Measurements from ENCODE around the gene KIR2DL4. TPM values are rescaled to one million over a fixed set of nuclear protein-coding genes. Genes with fewer than 3 reads are reported as not detected.
"Not testable (repeated sequence)": the region's sequence is repeated elsewhere in the genome, so short reads cannot be mapped to it uniquely, and the experiment has no call there.

Gene KIR2DL4
- total RNA-seq, 1 experiment from 2014 or later, result not detected

GRCh38 chr19:54850061-54850640, 46.7 kb downstream of the KIR2DL4 start, which contains the start of gene KIR3DL2:
KIR3DL2 (plus strand) TSS chr19:54850443; CDS start chr19:54850476, 33 bp downstream.
- intact Hi-C loops (cut with micrococcal nuclease), result loop anchor here (10.0 kb wide), 1 partner anchor 75 kb away; no protein-coding TSS in a partner anchor
- CTCF ChIA-PET; H3K9ac ChIP-seq (ENCODE audit: low read length): not testable (repeated sequence)

DNA sequence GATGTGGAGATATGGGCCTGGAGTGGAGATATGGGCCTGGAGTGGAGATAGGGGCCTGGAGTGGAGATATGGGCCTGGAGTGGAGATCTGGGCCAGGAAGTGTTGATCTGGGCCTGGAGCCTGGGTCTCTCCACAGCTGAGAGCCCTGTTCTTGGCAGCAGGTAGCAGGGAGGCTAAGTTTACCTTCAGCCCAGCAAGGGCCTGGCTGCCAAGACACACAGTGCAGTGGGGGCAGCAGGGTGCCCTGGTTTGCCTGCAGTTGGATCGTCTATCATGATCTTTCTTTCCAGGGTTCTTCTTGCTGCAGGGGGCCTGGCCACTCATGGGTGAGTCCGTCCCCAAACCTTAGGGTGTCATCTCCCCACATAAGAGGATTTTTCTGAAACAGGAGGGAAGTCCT, 47.5 kb downstream of the KIR2DL4 start:
- H3K79me2 ChIP-seq (ENCODE audit: insufficient read depth, low read length), result no peaks in the 10 kb centered on the region
- RAD21 ChIA-PET (ENCODE audit: low non-redundant PET in 1 of 2, low total read pairs in 2 of 2, uncharacterized antibody in 2 of 2, unreplicated experiment in 2 of 2), result no interaction called here
- ATAC-seq (no peak), DNase-seq (ENCODE audit: low read depth, low spot score) (no peak)
- no peak overlapping the region for H3K4me3 ChIP-seq (replicated peaks in 1 of 2; ENCODE audit: low read depth in 1 of 2, low read length in 2 of 2)
- no peaks in the 10 kb centered on the region for H3K9me2 ChIP-seq (ENCODE audit: insufficient read depth)
- no peak for TF ChIP-seq SIN3A (IDR thresholded peaks at IDR 0.05; ENCODE audit: low read depth)
- TF ChIP-seq, protein P1, sequence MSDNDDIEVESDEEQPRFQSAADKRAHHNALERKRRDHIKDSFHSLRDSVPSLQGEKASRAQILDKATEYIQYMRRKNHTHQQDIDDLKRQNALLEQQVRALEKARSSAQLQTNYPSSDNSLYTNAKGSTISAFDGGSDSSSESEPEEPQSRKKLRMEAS (IDR thresholded peaks at IDR 0.05), result no peak
- no peak for TF ChIP-seq ZBTB33 (IDR thresholded peaks at IDR 0.05; ENCODE audit: extremely low read depth, insufficient replicate concordance, low read length)
- TF ChIP-seq ZFX (IDR thresholded peaks at IDR 0.05), result no peak
- TF ChIP-seq POLR2A (IDR thresholded peaks at IDR 0.05; ENCODE audit: borderline replicate concordance, extremely low read depth, insufficient read depth, insufficient read length), result no peak
- TF ChIP-seq YY1 (IDR thresholded peaks at IDR 0.05; ENCODE audit: extremely low read depth, insufficient replicate concordance, low read depth, low read length), result no peak
- TF ChIP-seq ELF1 (IDR thresholded peaks at IDR 0.05; ENCODE audit: borderline replicate concordance, low read depth), result no peak
- TF ChIP-seq ZNF274 (IDR thresholded peaks at IDR 0.05; ENCODE audit: low read depth, low read length), result no peak
- TF ChIP-seq CEBPB (IDR thresholded peaks at IDR 0.05; ENCODE audit: low read depth), result no peak
- no peak for TF ChIP-seq TCF7L2 (IDR thresholded peaks at IDR 0.05; ENCODE audit: borderline replicate concordance, extremely low read depth, insufficient read depth, insufficient read length)
- no peak for TF ChIP-seq EGR1 (IDR thresholded peaks at IDR 0.05; ENCODE audit: low read depth)
- TF ChIP-seq SRF (IDR thresholded peaks at IDR 0.05; ENCODE audit: low read depth), result no peak
- no peak for TF ChIP-seq POLR2AphosphoS5 (IDR thresholded peaks at IDR 0.05; ENCODE audit: low read depth, low read length)
- CTCF ChIA-PET, result no interaction called here
- no peaks in the 10 kb centered on the region for H4K20me1 ChIP-seq (ENCODE audit: insufficient read depth)
- intact Hi-C loops (cut with micrococcal nuclease), result loop anchor here (10.0 kb wide), 1 partner anchor 76 kb away; no protein-coding TSS in a partner anchor
- POLR2A ChIA-PET, result no interaction called here
- H3K27me3 ChIP-seq (ENCODE audit: insufficient read depth, low read length), result peaks cover 3% of the 10 kb centered on the region
- H3K4me2 ChIP-seq (ENCODE audit: low read length), result no peak overlapping the region
- no peak overlapping the region for H3K27ac ChIP-seq (ENCODE audit: low read depth, low read length)
- no peaks in the 10 kb centered on the region for H3K36me3 ChIP-seq (ENCODE audit: control insufficient read depth in 1 of 2, insufficient read depth in 2 of 2, low read length in 2 of 2)
- no peak overlapping the region for H3K9ac ChIP-seq (ENCODE audit: low read length)
- BruUV-seq (replicated peaks), result no TSS peak
- H3K9me3 ChIP-seq (ENCODE audit: control insufficient read depth in 1 of 2, insufficient read depth in 1 of 2, low read depth in 1 of 2, low read length in 2 of 2), result no peaks in the 10 kb centered on the region
- H3K4me1 ChIP-seq (ENCODE audit: control insufficient read depth in 1 of 2, insufficient read depth in 2 of 2, low read length in 2 of 2), result no peaks in the 10 kb centered on the region
- no peak overlapping the region for H2AFZ ChIP-seq (ENCODE audit: low read depth, low read length, poor library complexity, severe bottlenecking)

More at GRCh38 chr19:54850061-54850640, 46.7 kb downstream of the KIR2DL4 start, which contains the start of gene KIR3DL2:
- H3K9me2 ChIP-seq (ENCODE audit: insufficient read depth); H3K4me1 ChIP-seq (ENCODE audit: control insufficient read depth in 1 of 2, insufficient read depth in 2 of 2, low read length in 2 of 2); H3K79me2 ChIP-seq (ENCODE audit: insufficient read depth, low read length); H3K4me2 ChIP-seq (ENCODE audit: low read length); H3K27ac ChIP-seq (ENCODE audit: low read depth, low read length); ATAC-seq; H3K4me3 ChIP-seq (replicated peaks in 1 of 2; ENCODE audit: low read depth in 1 of 2, low read length in 2 of 2); RAD21 ChIA-PET (ENCODE audit: low non-redundant PET in 1 of 2, low total read pairs in 2 of 2, uncharacterized antibody in 2 of 2, unreplicated experiment in 2 of 2); H3K9me3 ChIP-seq (ENCODE audit: control insufficient read depth in 1 of 2, insufficient read depth in 1 of 2, low read depth in 1 of 2, low read length in 2 of 2); H3K36me3 ChIP-seq (ENCODE audit: control insufficient read depth in 1 of 2, insufficient read depth in 2 of 2, low read length in 2 of 2); DNase-seq (ENCODE audit: low read depth, low spot score); H4K20me1 ChIP-seq (ENCODE audit: insufficient read depth); POLR2A ChIA-PET; H3K27me3 ChIP-seq (ENCODE audit: insufficient read depth, low read length); H2AFZ ChIP-seq (ENCODE audit: low read depth, low read length, poor library complexity, severe bottlenecking); BruUV-seq (replicated peaks): not testable (repeated sequence)
